Esophagus muscularis mucosa (tissue), 4 donors: ENCODE measurements around the gene ERGIC1. TPM values are rescaled to one million over a fixed set of nuclear protein-coding genes. Genes with fewer than 3 reads are reported as not detected.

ENCODE experiments used
- DNase-seq: peaks from one replicate; pipeline ENCODE4 v3.0.0-alpha.2; 2017; ENCODE audit errors: extremely low spot score
- H3K27ac ChIP-seq, 4 donors: fragments of 200-600 bp; sonication (generic); replicated peaks in 1 of 4; 1 replicate in 3 of 4; 2 replicates in 1 of 4; pipeline ENCODE4 v1.5.1; 2016 to 2019; ENCODE audit warnings: mild to moderate bottlenecking in 1 of 4
- H3K27me3 ChIP-seq, 4 donors: fragments of 200-600 bp; sonication (generic); one replicate each; pipeline versions ENCODE4 v1.5.1 to v1.6.0; 2016 to 2019
- H3K36me3 ChIP-seq, 4 donors: fragments of 200-600 bp; sonication (generic); one replicate each; pipeline ENCODE4 v1.5.1; 2016 to 2019
- H3K4me1 ChIP-seq, 4 donors: fragments of 200-600 bp; sonication (generic); one replicate each; pipeline ENCODE4 v1.5.1; 2016 to 2019
- H3K4me3 ChIP-seq, 4 donors: fragments of 200-600 bp; sonication (generic); 1 replicate in 2 of 4; 2 replicates in 2 of 4; pipeline ENCODE4 v1.5.1; 2016 to 2019; ENCODE audit warnings: mild to moderate bottlenecking in 4 of 4, moderate library complexity in 1 of 4
- H3K9me3 ChIP-seq, 4 donors: fragments of 200-600 bp; sonication (generic); 1 replicate in 3 of 4; 2 replicates in 1 of 4; pipeline ENCODE4 v1.5.1; 2016 to 2019
- CTCF ChIP-seq, 3 experiments: fragments of 200-600 bp in 2 of 3; fragments of 450-650 bp in 1 of 3; sonication (generic) in 2 of 3; IDR thresholded peaks; one replicate each; pipeline ENCODE4 v1.5.1; 2017 to 2019; ENCODE audit warnings: antibody characterized with exemption in 3 of 3, mild to moderate bottlenecking in 2 of 3, moderate library complexity in 1 of 3
- EP300 ChIP-seq: sonication (generic); formaldehyde crosslinking; IDR thresholded peaks from one replicate; pipeline ENCODE4 v1.6.1; 2017; ENCODE audit warnings: antibody characterized with exemption
- POLR2A ChIP-seq: fragments of 450-650 bp; IDR thresholded peaks from one replicate; pipeline ENCODE4 v1.6.1; 2017; ENCODE audit warnings: antibody characterized with exemption, moderate library complexity, mild to moderate bottlenecking, low read depth
- POLR2AphosphoS5 ChIP-seq, 2 donors: sonication (generic); formaldehyde crosslinking; IDR thresholded peaks; one replicate each; pipeline ENCODE4 v1.6.1; 2017; ENCODE audit warnings: antibody characterized with exemption in 2 of 2
- WGBS: methylation state at CpG from one replicate; pipeline ENCODE4 v1.1.5; 2018; 5-methylcytosine and 5-hydroxymethylcytosine counted together
- intact Hi-C: fragments of 100-400 bp; cut with DNase I; formaldehyde crosslinking; loops from one replicate; pipeline ENCODE4 v1.15.1; 2023
- total RNA-seq, 4 donors: library from RNA; depleted of rRNA; stranded (reverse); fragments of >200 nt; gene quantifications; one replicate each; pipeline versions ENCODE4 v1.1.0 to v1.2.1, GENCODE V29; 2016

The ERGIC1 gene
- total RNA-seq, 4 donors from 2014 or later = 105 to 161 (median 145) TPM

- no peaks in the 10 kb centered on the region for H3K9me3 ChIP-seq
- peaks cover 4 to 30% (median 26%) of the 10 kb centered on the region in 4 donors for H3K4me1 ChIP-seq
- intact Hi-C loops = no loop called here
- H3K27ac ChIP-seq = peak overlapping the region in 3 of 4 donors; percentile 84 to 92 (median 84)
- no peaks in the 10 kb centered on the region for H3K27me3 ChIP-seq
- no peak overlapping the region for H3K4me3 ChIP-seq
- 93% methylated on average over 7 of the region's 7 CpGs for WGBS
- TF ChIP-seq POLR2A (no peak), POLR2AphosphoS5 (IDR thresholded peaks at IDR 0.05) (no peak), EP300 (no peak), CTCF (IDR thresholded peaks at IDR 0.05) (no peak)
- H3K36me3 ChIP-seq = peaks cover 0 to 81% (median 61%) of the 10 kb centered on the region in 4 donors
- no peak for DNase-seq
These were observed 87.9 kb downstream of the ERGIC1 start for GRCh38 chr5:172921906-172922305.

GRCh38 chr5:172923539-172923938, 89.5 kb downstream of the ERGIC1 start:
- TF ChIP-seq POLR2A = no peak
- no peak for TF ChIP-seq POLR2AphosphoS5 (IDR thresholded peaks at IDR 0.05)
- TF ChIP-seq EP300 = no peak
- TF ChIP-seq CTCF (IDR thresholded peaks at IDR 0.05) = no peak
- Histone ChIP-seq H3K4me3 (no peak overlapping the region), H3K9me3 (no peaks in the 10 kb centered on the region), H3K4me1 (peaks cover 4 to 27% (median 24%) of the 10 kb centered on the region in 4 donors), H3K27ac (peak overlapping the region in 1 of 4 donors; percentile 37), H3K36me3 (peaks cover 0 to 75% (median 68%) of the 10 kb centered on the region in 4 donors), H3K27me3 (no peaks in the 10 kb centered on the region)
- no peak for DNase-seq
- intact Hi-C loops = no loop called here
- 89% methylated on average over 3 of the region's 5 CpGs for WGBS

- intact Hi-C loops = no loop called here
- no peaks in the 10 kb centered on the region for H3K9me3 ChIP-seq
- H3K27me3 ChIP-seq = no peaks in the 10 kb centered on the region
- H3K4me1 ChIP-seq = peaks cover 0 to 8% (median 7%) of the 10 kb centered on the region in 4 donors
- WGBS = 84% methylated on average over 8 of the region's 9 CpGs
- H3K4me3 ChIP-seq = no peak overlapping the region
- H3K27ac ChIP-seq = peak overlapping the region in 2 of 4 donors; percentile 27 to 37
- no peak for DNase-seq
- TF ChIP-seq POLR2A (no peak), CTCF (IDR thresholded peaks at IDR 0.05) (no peak), POLR2AphosphoS5 (IDR thresholded peaks at IDR 0.05) (no peak), EP300 (no peak)
- H3K36me3 ChIP-seq = peaks cover 0 to 60% (median 55%) of the 10 kb centered on the region in 4 donors
These were observed 91.4 kb downstream of the ERGIC1 start for GRCh38 chr5:172925336-172925948.

- peaks cover 6 to 8% (median 7%) of the 10 kb centered on the region in 4 donors for H3K4me1 ChIP-seq
- no peak overlapping the region for H3K4me3 ChIP-seq
- DNase-seq = no peak
- TF ChIP-seq EP300 = no peak
- H3K9me3 ChIP-seq = no peaks in the 10 kb centered on the region
- H3K27ac ChIP-seq = peak overlapping the region in 1 of 4 donors; percentile 51
- 100% methylated on average over 2 of the region's 2 CpGs for WGBS
- intact Hi-C loops = no loop called here
- H3K27me3 ChIP-seq = no peaks in the 10 kb centered on the region
- H3K36me3 ChIP-seq = peaks cover 0 to 56% (median 54%) of the 10 kb centered on the region in 4 donors
These were observed 92.0 kb downstream of the ERGIC1 start for GRCh38 chr5:172926008-172926523.

GRCh38 chr5:172926796-172927195, 92.7 kb downstream of the ERGIC1 start:
- Histone ChIP-seq H3K36me3 (peaks cover 0 to 55% (median 49%) of the 10 kb centered on the region in 4 donors), H3K27ac (peak overlapping the region in 1 of 4 donors; percentile 51), H3K27me3 (no peaks in the 10 kb centered on the region), H3K4me1 (peaks cover 12 to 15% (median 13%) of the 10 kb centered on the region in 4 donors), H3K9me3 (no peaks in the 10 kb centered on the region), H3K4me3 (no peak overlapping the region)
- intact Hi-C loops = no loop called here
- no peak for DNase-seq
- no peak for TF ChIP-seq EP300
- TF ChIP-seq CTCF (IDR thresholded peaks at IDR 0.05) = no peak
- TF ChIP-seq POLR2AphosphoS5 (IDR thresholded peaks at IDR 0.05) = no peak
- no peak for TF ChIP-seq POLR2A
- 86% methylated on average over 12 of the region's 12 CpGs for WGBS
